Fibroblast of peridontal ligament (primary cell): ENCODE results near the gene MAST4.

ENCODE experiments used
- DNase-seq: peaks from one replicate; pipeline ENCODE4 v3.0.0-alpha.2; 2010; ENCODE audit errors: extremely low read depth

Gene MAST4

DNA sequence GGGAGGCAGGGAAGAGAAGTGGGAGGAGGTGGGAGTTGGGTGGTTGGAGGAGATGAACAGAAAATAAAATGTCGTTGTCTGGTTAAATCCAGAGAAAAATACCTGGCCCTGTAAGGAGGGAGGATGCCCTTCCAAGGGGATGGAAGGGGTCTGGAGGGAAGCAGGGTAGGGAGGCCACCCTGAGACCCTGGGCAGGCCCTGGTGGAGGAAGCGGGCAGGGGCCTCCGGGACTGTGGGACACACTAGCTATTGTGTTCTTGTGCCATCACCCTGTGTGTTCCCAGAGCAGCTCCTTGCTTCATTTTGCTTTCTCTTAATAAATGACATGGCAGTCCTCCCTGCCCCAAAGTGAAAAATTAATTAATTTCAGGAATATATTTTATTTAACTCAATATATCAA lies 612.2 kb downstream of the MAST4 start:
- no peak for DNase-seq

DNA sequence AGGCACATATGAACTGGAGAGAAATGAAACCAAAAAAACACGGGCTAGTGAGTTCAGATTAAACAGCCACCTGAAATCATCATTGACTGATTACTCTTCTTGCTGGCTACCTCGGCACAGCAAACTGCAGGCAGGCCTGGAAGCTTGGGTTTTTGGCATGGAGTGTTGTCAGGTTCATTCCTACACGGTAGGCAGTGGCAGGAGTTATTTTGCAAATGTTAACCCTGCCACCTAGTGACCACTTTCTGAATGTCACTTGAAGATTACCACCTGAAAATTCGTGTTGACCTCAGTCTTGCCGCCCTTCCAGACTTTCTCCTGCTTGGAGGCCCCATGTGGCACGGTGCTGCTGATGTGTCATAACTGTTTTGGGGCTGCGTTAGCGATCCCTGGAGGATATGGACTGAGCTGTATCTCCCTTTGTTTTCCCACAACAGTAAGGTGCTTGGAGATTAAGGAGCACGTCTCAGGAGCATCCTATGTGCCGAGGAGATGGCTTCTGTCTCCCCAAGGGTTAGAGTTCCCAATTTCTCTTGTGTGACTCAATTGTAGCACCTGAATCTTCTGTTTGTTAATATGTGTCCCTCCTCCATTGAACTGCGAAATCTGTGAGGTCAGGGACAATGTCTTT lies 613.1 kb downstream of the MAST4 start:
- DNase-seq = peak; percentile 79

DNA sequence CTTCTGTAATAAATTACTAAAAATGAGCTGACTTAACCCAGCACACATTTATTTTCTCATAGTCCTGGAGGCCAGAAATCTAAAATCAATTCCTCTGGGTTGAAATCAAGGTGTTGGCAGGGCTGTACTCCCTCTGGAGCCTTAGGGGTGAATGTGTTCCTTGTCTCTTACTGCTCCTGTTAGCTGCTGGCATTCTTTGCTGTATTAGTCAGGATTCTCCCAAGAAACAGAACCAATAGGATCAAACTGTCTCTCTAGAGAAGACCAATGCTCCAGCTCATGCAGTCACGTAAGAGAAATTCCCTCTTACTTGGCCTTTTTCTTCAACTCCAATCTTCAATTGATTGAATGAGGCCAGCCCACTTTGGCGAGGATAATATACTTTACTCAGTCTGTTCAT lies 615.7 kb downstream of the MAST4 start:
- peak; percentile 74 for DNase-seq

DNA sequence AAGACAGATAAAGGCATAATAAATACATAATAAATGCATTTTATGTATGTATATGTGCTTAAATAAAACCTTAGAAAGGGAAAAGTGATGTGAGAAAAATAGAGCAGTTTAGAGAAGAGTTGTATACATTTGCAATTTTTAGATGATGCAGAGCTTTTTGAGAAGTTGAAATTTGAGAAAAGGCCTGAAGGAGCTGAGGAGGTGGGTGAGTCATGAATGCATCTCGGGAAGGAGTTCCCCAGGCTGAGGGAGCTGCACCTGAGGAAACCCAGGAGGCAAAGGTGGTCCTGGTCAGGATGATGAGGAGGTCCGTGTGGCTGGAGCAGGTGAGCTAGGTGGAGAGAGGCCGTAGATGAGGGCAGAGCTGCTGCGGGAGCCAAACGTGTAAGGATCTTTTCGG lies 617.8 kb downstream of the MAST4 start:
- DNase-seq = peak; percentile 37

GRCh38 chr5:67214707-67215447 lies 618.7 kb downstream of the MAST4 start:
- no peak for DNase-seq

GRCh38 chr5:67215519-67216471 lies 619.6 kb downstream of the MAST4 start:
- peak; percentile 55 for DNase-seq

GRCh38 chr5:67216564-67216963 lies 620.4 kb downstream of the MAST4 start:
- DNase-seq = no peak
